Mucosa of rectum (tissue), 2 donors: ENCODE data around the gene KCTD11.

ENCODE experiments used
- H3K27ac ChIP-seq, 2 donors: one replicate each; pipeline ENCODE4 v1.7.0; 2013; ENCODE audit warnings: inconsistent platforms in 2 of 2, low read depth in 2 of 2, low read length in 2 of 2
- H3K27me3 ChIP-seq, 2 donors: one replicate each; pipeline ENCODE4 v1.7.0; 2013; ENCODE audit warnings: low read length in 2 of 2; ENCODE audit not compliant: control insufficient read depth in 2 of 2, insufficient read depth in 2 of 2
- H3K36me3 ChIP-seq, 2 donors: one replicate each; pipeline ENCODE4 v1.7.0; 2013; ENCODE audit warnings: low read length in 2 of 2; ENCODE audit not compliant: control insufficient read depth in 2 of 2, insufficient read depth in 2 of 2
- H3K4me1 ChIP-seq, 2 donors: one replicate each; pipeline ENCODE4 v1.7.0; 2013; ENCODE audit warnings: low read length in 2 of 2, mild to moderate bottlenecking in 1 of 2; ENCODE audit not compliant: control insufficient read depth in 2 of 2, insufficient read depth in 2 of 2
- H3K4me3 ChIP-seq, 2 donors: one replicate each; pipeline ENCODE4 v1.7.0; 2013; ENCODE audit warnings: low read length in 2 of 2
- H3K9ac ChIP-seq, 2 donors: one replicate each; pipeline ENCODE4 v1.7.0; 2013; ENCODE audit warnings: low read length in 2 of 2, low read depth in 1 of 2, mild to moderate bottlenecking in 1 of 2
- H3K9me3 ChIP-seq, 2 donors: one replicate each; pipeline ENCODE4 v1.7.0; 2013; ENCODE audit warnings: low read length in 2 of 2; ENCODE audit not compliant: control insufficient read depth in 2 of 2
- donor health status: healthy.
- donor health status: Normal muscosa, but diverticular disease.

Gene KCTD11

DNA sequence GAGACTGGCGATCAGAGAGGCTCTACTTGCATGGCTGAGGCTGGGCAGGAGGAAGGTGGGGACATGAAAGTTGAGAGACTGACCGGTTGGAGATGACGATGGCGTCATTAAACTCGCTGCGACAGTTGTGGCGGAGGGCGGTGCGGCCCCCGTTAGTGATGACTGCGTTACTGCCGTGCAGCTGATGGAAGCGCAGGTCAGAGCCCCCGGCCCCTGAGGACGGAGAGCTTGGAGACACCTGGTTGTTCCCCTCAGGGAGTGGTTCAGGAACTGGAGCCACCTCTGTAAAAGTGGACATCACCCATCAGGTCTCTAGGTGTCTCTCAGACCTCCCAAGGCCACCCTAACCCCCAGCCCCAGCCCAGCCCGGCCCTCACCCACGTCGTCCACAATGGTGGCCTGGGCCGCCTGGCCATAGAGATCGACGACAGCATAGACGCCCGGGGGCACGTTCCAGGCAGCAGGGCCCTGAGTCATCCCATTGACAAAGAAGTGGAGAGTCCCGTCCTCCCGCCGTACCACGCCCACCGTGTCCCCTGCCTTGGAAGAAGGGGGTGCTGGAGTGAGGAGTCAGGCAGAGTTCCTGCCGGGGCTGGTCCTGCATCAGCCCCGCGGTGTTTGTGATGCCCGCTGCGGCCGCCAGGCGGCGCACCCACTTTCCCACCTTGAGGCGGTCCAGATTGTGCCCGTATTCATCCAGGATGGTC lies 28.1 kb upstream of the KCTD11 start:
- peaks cover 47 to 62% of the 10 kb centered on the region in 2 donors for H3K36me3 ChIP-seq

GRCh38 chr17:7324438-7324779 lies 27.6 kb upstream of the KCTD11 start:
- H3K36me3 ChIP-seq, result peaks cover 45 to 59% of the 10 kb centered on the region in 2 donors
- H3K4me3 ChIP-seq, result no peak overlapping the region
- H3K9me3 ChIP-seq, result no peaks in the 10 kb centered on the region
- H3K27ac ChIP-seq, result no peak overlapping the region
- H3K9ac ChIP-seq, result no peak overlapping the region
- H3K4me1 ChIP-seq, result peaks cover 7 to 15% of the 10 kb centered on the region in 2 donors
- no peaks in the 10 kb centered on the region for H3K27me3 ChIP-seq

More for the DNA sequence above, 28.1 kb upstream of the KCTD11 start:
- Histone ChIP-seq H3K4me3 (no peak overlapping the region), H3K9ac (no peak overlapping the region), H3K9me3 (no peaks in the 10 kb centered on the region), H3K4me1 (peaks cover 7 to 14% of the 10 kb centered on the region in 2 donors), H3K27me3 (no peaks in the 10 kb centered on the region), H3K27ac (no peak overlapping the region)

GRCh38 chr17:7325031-7325528 lies 26.9 kb upstream of the KCTD11 start:
- Histone ChIP-seq H3K9ac (no peak overlapping the region), H3K27me3 (no peaks in the 10 kb centered on the region), H3K4me3 (no peak overlapping the region), H3K36me3 (peaks cover 45 to 59% of the 10 kb centered on the region in 2 donors), H3K4me1 (peaks cover 7 to 15% of the 10 kb centered on the region in 2 donors), H3K9me3 (no peaks in the 10 kb centered on the region), H3K27ac (no peak overlapping the region)

DNA sequence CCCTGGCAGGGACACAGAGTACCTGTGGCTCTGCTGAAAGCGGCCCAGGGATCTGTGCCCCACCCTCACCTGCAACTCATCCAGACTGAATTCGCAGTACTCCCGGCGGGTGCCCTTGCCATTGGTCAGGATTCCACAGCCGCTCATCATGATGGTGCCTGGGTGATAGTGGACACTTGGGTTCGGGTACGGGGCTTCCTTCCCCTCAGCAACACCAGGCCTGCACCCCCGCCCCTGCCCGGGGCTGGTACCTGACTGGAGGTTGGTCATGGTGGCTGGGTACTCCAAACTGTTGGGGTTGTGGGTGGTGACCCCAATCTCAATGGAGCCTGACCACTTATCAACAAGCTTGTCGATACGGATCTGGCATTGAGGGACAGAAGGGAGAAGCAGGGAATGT lies 25.8 kb upstream of the KCTD11 start:
- Histone ChIP-seq H3K9me3 (no peaks in the 10 kb centered on the region), H3K36me3 (peaks cover 35 to 49% of the 10 kb centered on the region in 2 donors), H3K9ac (no peak overlapping the region), H3K4me3 (no peak overlapping the region), H3K27ac (no peak overlapping the region), H3K27me3 (no peaks in the 10 kb centered on the region), H3K4me1 (peaks cover 7 to 21% of the 10 kb centered on the region in 2 donors)

DNA sequence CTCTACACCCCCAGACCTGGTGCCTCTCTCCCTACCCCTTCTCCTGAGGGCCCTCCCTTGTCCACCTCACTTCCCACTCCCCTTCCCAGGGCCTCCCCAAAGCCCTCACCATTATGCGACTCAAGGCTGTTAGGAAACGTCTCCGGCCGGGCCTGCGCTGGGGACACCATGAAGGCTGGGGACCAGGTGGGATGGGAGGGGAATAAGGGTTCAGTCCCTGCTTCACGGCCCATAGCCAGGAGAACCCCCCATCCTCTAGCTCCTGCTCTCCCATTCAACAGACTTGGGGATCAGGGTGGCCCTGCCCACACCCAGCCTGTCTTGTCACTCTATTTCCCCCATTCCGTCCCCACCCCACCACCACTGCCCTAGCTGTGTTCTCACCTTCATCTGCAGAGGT lies 24.9 kb upstream of the KCTD11 start:
- Histone ChIP-seq H3K27ac (no peak overlapping the region), H3K4me3 (no peak overlapping the region), H3K36me3 (peaks cover 26 to 41% of the 10 kb centered on the region in 2 donors), H3K4me1 (peaks cover 7 to 24% of the 10 kb centered on the region in 2 donors), H3K9ac (no peak overlapping the region), H3K27me3 (no peaks in the 10 kb centered on the region), H3K9me3 (no peaks in the 10 kb centered on the region)

DNA sequence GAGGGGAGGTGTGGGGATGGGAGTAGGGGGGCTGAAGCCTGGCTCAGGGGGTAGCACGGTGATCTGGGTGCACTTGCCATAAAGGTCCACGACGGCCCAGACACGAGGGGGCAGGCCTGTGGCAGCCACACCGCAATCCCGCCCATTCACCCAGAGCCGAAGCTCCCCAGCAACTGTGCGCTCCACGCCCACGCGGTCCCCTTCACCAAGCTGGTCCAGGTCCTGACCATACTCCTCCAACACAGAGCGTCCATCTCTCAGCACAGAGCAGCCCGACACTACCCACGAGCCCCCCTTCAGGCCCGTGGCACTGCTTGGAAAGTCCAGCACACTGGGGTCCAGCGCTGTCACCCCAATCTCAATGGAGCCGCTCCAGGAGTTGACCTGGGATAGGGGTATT lies 24.5 kb upstream of the KCTD11 start:
- no peak overlapping the region for H3K4me3 ChIP-seq
- H3K9me3 ChIP-seq, result no peaks in the 10 kb centered on the region
- H3K27ac ChIP-seq, result no peak overlapping the region
- no peak overlapping the region for H3K9ac ChIP-seq
- peaks cover 7 to 25% of the 10 kb centered on the region in 2 donors for H3K4me1 ChIP-seq
- H3K27me3 ChIP-seq, result no peaks in the 10 kb centered on the region
- peaks cover 22 to 36% of the 10 kb centered on the region in 2 donors for H3K36me3 ChIP-seq

- H3K27ac ChIP-seq, result no peak overlapping the region
- H3K4me1 ChIP-seq, result peaks cover 7 to 25% of the 10 kb centered on the region in 2 donors
- H3K27me3 ChIP-seq, result no peaks in the 10 kb centered on the region
- H3K9me3 ChIP-seq, result no peaks in the 10 kb centered on the region
- peaks cover 17 to 31% of the 10 kb centered on the region in 2 donors for H3K36me3 ChIP-seq
- H3K4me3 ChIP-seq, result peak overlapping the region in 1 of 2 donors; percentile 97
- no peak overlapping the region for H3K9ac ChIP-seq
These were observed 24.0 kb upstream of the KCTD11 start for GRCh38 chr17:7328009-7328408.

DNA sequence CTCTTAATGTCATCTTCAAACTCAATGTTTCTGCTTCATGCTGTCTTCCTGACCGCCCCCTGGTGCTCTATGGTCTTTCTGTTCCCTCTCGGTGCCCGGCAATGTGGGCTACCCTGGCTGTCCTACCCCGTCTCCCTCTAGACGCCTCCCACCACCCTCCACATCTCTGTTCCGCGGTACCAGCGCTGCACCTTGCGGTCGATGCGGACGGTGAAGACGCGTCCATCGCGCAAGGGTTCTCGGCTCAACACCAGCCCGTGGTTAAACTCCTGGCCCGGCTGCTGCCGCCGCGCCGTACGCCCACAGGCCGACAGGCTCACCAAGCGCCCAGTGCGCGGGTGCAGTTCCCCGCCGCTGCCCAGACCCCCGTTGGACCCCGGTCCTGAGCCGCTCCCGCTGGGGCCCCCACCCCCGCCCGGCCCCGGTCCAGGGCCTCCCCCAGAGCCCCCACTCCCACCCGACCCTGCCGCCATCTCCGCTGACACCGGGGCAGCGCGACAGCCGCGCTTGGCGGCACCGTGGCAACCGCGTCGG lies 23.1 kb upstream of the KCTD11 start, which contains the start of gene NEURL4:
Gene NEURL4 (minus strand): TSS at position 496 of the 534 bp plus-strand sequence. CDS start 23 bp downstream, at position 473.
- peak within 1 kb of the TSS; percentile 95 to 97 for H3K4me3 ChIP-seq
- no peaks in the 10 kb centered on the region for H3K27me3 ChIP-seq
- H3K36me3 ChIP-seq, result peaks cover 8 to 23% of the 10 kb centered on the region in 2 donors
- H3K9me3 ChIP-seq, result no peaks in the 10 kb centered on the region
- H3K27ac ChIP-seq, result peak within 1 kb of the TSS; percentile 92 to 96
- H3K4me1 ChIP-seq, result peaks cover 7 to 25% of the 10 kb centered on the region in 2 donors
- H3K9ac ChIP-seq, result peak within 1 kb of the TSS; percentile 86 to 89

DNA sequence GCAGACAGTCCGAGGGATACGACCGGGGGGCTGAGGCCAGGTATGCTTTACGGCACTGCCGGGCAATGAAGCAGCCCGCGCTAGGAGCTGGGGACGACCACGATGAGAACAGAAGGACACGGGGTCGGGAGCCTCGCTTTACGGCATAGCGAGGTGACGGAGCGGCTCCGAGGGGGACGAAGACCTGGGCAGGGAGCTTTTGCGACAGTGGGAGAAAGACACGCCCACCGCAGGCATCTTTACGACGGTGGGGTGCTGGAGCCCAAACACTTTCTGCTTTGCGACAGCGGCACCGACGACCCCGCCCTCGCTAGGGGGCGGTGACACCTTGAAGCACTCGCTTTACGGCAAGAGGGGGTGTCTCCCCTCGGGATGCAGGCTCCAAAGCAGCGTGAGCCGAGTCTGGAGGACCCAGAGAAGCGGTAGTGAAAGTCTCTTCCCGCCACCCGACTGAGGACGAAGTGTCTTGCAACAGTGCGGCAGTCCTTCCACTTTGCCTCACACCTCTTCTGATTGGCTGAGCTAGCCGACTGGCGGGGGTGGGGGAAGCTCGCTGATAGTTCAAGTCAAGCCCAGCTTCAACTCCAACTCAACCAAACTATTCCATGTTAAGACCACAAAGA lies 22.5 kb upstream of the KCTD11 start:
- Histone ChIP-seq H3K27ac (peak overlapping the region; percentile 92 to 96), H3K9ac (peak overlapping the region; percentile 79 to 89)

More for the DNA sequence above, 22.5 kb upstream of the KCTD11 start:
- Histone ChIP-seq H3K36me3 (peaks cover 3 to 20% of the 10 kb centered on the region in 2 donors), H3K9me3 (no peaks in the 10 kb centered on the region), H3K27me3 (no peaks in the 10 kb centered on the region), H3K4me1 (peaks cover 7 to 23% of the 10 kb centered on the region in 2 donors), H3K4me3 (peak overlapping the region; percentile 95 to 97)
